Suprapubic skin (tissue), 4 donors: ENCODE measurements around the gene KLF15.

Source experiments
- CTCF ChIP-seq, 2 donors: fragments of 200-600 bp in 1 of 2; fragments of 450-650 bp in 1 of 2; sonication (generic) in 1 of 2; IDR thresholded peaks; one replicate each; pipeline ENCODE4 v1.5.1; 2016 to 2019; ENCODE audit warnings: antibody characterized with exemption in 2 of 2, mild to moderate bottlenecking in 1 of 2, moderate library complexity in 1 of 2
- POLR2A ChIP-seq, 2 donors: fragments of 450-650 bp; IDR thresholded peaks; one replicate each; pipeline ENCODE4 v1.6.1; 2017; ENCODE audit warnings: antibody characterized with exemption in 2 of 2, mild to moderate bottlenecking in 2 of 2, moderate library complexity in 2 of 2
- POLR2AphosphoS5 ChIP-seq, 3 donors: sonication (generic); formaldehyde crosslinking; IDR thresholded peaks; one replicate each; pipeline ENCODE4 v1.6.1; 2017; ENCODE audit warnings: antibody characterized with exemption in 3 of 3

GRCh38 chr3:126340596-126340942, 16.6 kb downstream of the KLF15 start:
- TF ChIP-seq POLR2A (IDR thresholded peaks at IDR 0.05) (no peak), POLR2AphosphoS5 (IDR thresholded peaks at IDR 0.05) (no peak), CTCF (IDR thresholded peaks at IDR 0.05) (no peak)
